Activated naive CD8-positive, alpha-beta T cell (primary cell): Measurements from ENCODE around the gene SP110.

Source experiments
- H3K27ac Mint-ChIP-seq: one replicate; pipeline ENCODE4 v1.8.0; 2021; ENCODE audit warnings: mixed read lengths
- H3K27me3 Mint-ChIP-seq: one replicate; pipeline ENCODE4 v1.8.0; 2021; ENCODE audit warnings: mixed read lengths
- H3K36me3 Mint-ChIP-seq: one replicate; pipeline ENCODE4 v1.8.0; 2021; ENCODE audit warnings: mixed read lengths
- H3K4me1 Mint-ChIP-seq: one replicate; pipeline ENCODE4 v1.8.0; 2021; ENCODE audit warnings: low read depth, mixed read lengths
- H3K4me3 Mint-ChIP-seq: one replicate; pipeline ENCODE4 v1.8.0; 2021; ENCODE audit warnings: mild to moderate bottlenecking, mixed read lengths
- H3K9me3 Mint-ChIP-seq: one replicate; pipeline ENCODE4 v1.8.0; 2021; ENCODE audit warnings: low read depth, mixed read lengths

The SP110 gene

DNA sequence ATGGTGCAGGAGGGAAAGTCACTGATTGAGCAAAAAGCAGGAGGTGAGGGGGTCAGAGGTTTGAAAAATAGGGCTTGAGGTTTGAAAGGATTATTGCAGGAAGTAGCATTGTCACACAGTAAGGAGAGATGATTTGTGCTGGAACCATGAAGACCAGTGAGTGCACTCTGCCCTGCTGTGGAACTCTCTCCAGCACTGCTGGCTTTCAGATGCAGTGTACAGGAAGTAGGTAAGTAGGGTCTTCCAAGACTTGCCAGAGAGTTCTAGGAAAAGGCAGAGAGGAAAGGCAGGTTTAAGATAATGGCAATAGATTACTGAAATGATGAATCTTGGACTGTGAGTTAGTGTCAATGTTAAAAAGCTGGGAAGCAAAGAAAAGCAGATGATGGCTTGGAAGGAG is 11.2 kb downstream of the SP110 start:
- peaks cover 27% of the 10 kb centered on the region for H3K36me3 Mint-ChIP-seq

DNA sequence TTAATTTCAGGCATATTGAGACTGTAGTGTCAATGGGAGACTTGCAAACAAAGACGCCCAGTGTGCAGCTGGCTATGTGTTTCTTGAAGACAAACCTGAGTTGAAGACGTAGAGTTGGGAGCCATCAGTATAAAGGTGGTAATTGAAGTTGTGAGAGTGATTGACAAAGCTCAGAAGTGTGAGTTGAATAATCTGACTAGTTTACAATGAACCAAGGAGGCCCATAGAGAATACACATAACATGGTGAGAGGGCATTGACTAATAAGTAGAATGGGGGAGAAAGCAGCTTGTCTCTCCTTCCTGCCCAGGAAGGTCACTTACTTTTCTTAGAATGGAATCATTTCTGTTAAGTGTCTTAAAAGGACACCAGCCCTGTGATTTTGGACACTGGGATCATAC is 14.1 kb downstream of the SP110 start:
- Mint-ChIP-seq H3K36me3 (peaks cover 28% of the 10 kb centered on the region), H3K27me3 (no peaks in the 10 kb centered on the region), H3K4me1 (peaks cover 14% of the 10 kb centered on the region), H3K4me3 (no peak overlapping the region), H3K9me3 (no peaks in the 10 kb centered on the region), H3K27ac (peak overlapping the region; percentile 41)

More for the DNA sequence above, 11.2 kb downstream of the SP110 start:
- Mint-ChIP-seq H3K27ac (no peak overlapping the region), H3K4me3 (no peak overlapping the region), H3K27me3 (no peaks in the 10 kb centered on the region), H3K9me3 (no peaks in the 10 kb centered on the region), H3K4me1 (peaks cover 15% of the 10 kb centered on the region)

DNA sequence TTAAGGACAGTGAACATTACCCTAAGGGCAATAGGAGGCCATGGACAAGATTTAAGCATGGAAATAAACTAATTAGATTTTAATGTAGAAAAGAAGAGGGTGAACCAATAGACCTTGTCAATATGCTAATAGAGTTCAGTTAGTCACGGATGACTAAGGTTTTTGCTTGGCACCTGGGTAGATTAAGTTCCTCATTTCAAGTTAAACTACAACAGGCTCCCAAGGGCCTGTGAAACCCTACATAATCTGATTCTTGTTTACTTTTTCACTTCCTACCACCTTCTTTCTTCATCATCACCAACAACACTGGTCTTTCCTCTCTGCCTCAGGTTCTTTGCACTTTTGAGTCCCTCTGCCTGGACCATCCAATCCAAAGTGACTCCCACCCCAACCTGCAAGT is 14.8 kb downstream of the SP110 start:
- Mint-ChIP-seq H3K4me3 (no peak overlapping the region), H3K4me1 (peaks cover 14% of the 10 kb centered on the region), H3K27ac (peak overlapping the region; percentile 41), H3K27me3 (no peaks in the 10 kb centered on the region), H3K36me3 (peaks cover 32% of the 10 kb centered on the region), H3K9me3 (no peaks in the 10 kb centered on the region)

DNA sequence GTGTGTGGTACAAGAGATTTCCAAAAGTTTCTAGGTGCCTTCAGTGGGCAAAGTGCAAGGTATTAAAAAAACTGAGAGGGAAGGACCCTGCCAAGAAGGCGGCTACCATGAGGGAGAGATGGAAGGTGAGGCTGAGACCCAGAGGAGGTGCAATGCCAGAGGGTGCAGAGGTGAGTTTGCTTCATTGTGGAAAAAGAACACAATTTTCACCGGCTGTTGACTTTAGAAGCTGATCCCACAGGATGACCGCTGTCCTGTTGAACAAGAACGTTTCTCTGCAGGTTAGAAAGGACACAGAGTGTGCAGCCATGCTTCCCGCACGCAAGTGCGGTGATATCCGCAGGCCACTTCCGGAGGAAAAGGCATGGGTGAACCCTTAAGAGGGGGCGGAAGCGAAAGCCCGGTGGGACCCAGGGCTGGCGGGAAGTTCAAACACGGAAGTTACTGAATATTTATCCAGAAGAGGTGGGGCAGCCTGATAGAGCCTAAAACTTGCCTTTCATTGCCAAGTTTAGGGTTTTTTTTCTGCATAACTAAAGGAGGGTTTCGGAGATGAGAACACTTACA is 16.6 kb downstream of the SP110 start:
- Mint-ChIP-seq H3K36me3 (peaks cover 40% of the 10 kb centered on the region), H3K4me3 (no peak overlapping the region), H3K4me1 (peaks cover 14% of the 10 kb centered on the region), H3K27me3 (no peaks in the 10 kb centered on the region), H3K9me3 (no peaks in the 10 kb centered on the region), H3K27ac (peak overlapping the region; percentile 78)

DNA sequence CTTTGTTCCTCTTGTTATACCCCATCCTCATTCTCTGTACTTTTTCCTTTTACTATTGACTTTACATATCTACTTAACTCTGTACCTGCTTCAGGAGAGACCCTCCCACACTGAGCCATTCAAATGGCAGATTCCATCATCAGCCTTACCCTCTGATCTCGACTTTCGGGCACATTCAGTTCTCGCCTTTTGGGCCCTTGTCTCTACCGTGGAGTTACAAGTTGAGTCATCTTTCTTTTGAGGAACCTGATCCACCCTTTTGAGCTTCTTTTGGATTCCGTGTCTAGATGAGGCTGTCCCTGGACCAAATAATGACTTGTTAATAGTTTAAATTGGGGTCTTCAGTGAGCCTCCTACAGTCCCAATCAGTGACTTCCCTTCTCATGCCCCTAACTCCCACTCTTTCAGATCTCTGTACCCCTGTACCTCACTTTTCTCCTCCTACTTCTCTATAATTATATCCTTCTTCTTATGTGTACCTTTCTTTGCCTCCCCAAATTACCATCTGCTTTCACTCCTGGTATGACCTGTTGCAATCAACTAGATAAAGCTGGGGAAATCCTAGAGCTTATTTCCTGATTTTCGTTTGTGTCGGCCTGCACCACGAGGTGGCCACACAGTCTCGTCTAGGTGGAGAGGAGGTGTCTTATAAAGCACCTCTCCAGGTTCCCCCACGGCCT is 17.2 kb downstream of the SP110 start:
- Mint-ChIP-seq H3K27me3 (no peaks in the 10 kb centered on the region), H3K36me3 (peaks cover 40% of the 10 kb centered on the region), H3K4me3 (no peak overlapping the region), H3K4me1 (peaks cover 14% of the 10 kb centered on the region), H3K27ac (peak overlapping the region; percentile 78), H3K9me3 (no peaks in the 10 kb centered on the region)

DNA sequence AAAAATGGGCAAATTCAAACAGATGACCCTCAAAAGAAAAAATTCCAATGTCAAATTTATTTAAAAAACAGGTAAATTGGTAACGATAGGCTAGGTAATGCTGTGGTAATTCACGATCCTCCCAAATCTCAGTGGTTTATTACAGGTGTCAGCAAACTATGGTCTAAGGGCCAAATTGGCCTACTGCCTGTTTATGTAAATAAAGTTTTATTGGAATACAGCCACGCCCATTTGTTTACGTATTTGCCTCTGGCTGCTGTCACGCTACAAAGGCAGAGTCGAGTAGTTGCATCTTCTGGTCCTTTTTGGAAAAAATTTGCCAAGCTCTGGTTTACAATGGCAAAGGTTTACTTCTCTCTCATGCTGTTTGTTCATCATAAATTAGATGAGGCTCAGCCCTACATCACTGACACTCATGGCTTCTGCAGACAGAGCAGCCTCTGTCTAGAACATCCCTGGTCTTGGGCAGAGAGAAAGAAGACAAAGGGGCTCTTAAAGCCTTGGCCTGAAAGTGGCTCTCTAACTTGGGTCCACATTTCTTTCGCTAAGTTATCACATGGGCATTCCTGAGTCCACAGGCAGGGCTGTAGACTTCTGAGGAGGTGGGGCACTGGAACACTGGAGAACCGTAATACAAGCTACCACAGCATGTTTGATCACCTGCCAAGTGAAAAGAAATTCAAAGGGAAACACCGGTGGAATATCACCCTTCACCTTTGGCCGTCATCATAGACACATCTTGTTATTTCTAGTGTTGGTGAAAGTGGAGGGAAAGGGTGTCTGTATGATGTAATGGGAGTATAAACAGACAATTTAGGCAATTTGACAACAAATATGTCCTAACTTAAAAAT is 34.8 kb downstream of the SP110 start:
- no peaks in the 10 kb centered on the region for H3K27me3 Mint-ChIP-seq
- H3K4me1 Mint-ChIP-seq = no peaks in the 10 kb centered on the region
- H3K36me3 Mint-ChIP-seq = peaks cover 46% of the 10 kb centered on the region
- H3K9me3 Mint-ChIP-seq = peaks cover 3% of the 10 kb centered on the region
- no peak overlapping the region for H3K4me3 Mint-ChIP-seq
- peak overlapping the region; percentile 41 for H3K27ac Mint-ChIP-seq

DNA sequence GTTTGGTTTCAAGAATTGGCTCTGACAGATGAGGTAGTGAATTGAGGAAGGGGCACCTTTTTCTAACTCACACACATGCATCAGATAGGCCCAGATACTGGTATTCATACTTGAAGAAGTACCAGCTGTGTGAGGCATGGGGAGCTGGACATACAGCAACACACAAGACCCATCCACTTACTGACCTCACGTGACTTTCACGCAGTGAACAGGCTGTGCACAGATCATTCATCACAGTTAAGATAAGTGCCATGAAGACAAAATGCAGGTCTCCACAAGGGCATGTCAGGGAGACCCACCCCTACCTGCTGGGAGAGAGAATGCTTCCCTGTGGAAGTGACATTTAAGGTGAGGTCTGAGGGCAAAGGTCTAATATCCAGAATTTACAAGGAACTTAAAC is 38.6 kb downstream of the SP110 start:
- Mint-ChIP-seq H3K36me3 (peaks cover 37% of the 10 kb centered on the region), H3K27me3 (no peaks in the 10 kb centered on the region), H3K9me3 (no peaks in the 10 kb centered on the region), H3K4me1 (no peaks in the 10 kb centered on the region), H3K27ac (peak overlapping the region; percentile 58), H3K4me3 (no peak overlapping the region)

DNA sequence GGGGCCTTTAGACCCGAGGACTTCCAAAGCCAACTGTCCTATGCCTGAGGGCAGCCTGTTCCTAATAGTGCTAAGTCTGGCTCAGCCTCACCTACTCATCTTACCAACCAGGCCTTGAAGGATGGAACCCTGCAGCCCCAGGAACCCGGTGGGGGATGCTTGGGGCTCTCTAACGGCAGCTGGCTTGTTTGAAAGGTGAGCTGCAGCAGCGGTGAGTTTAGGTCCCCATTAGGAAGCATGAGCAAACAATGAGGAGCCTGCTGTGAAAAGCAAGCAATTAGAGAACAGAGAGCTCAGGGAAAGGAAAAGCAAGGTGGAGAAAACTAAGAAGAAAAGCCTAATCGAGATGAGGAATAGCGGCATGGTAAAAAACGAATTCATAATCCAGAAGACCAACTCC is 39.9 kb downstream of the SP110 start:
- peaks cover 32% of the 10 kb centered on the region for H3K36me3 Mint-ChIP-seq
- H3K27me3 Mint-ChIP-seq = no peaks in the 10 kb centered on the region
- no peak overlapping the region for H3K27ac Mint-ChIP-seq
- no peaks in the 10 kb centered on the region for H3K9me3 Mint-ChIP-seq
- no peaks in the 10 kb centered on the region for H3K4me1 Mint-ChIP-seq
- no peak overlapping the region for H3K4me3 Mint-ChIP-seq

DNA sequence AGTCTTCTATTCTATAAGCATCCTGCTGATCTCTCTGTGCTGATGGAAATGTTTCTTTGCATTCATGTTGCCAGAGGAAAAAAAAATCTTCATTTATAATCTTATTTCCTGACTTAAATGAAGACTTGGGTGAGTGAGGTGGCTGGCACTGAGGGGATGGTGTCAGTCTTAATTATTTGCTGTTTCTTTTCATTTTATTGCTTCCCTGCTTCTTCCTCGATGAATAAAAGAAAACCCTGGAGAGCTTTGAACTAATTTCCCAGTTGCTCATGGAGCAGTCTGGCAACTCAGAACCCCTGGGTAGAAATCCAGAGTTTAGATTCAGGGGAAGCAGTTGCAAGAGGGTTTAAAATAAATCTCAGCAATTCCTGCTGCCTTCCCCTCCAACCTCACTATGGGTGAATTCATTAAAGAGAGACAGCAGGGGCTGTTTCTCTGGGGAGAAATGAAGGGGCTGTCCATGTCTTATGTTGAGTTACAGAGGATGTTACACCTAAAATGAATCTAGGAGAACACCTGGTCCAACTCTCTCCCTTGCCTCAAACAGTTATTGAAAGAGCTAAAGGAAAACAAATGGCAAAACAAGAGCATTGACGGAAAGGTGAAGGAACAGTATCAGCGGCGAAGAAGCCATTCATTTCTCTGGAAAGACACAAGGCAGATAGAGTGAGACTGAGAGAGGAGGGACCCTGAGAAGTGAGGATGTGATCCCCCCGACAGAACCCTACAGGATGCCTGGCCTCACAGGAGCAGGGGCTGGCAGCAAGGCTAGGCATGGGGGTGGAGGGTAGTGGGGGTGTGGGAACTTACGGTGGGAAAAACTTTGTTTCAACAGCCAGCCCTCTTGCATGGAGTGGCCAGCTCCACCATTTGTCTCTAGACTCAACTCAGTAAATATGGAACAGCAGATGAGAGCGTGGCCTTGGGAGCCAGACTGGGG is 41.0 kb downstream of the SP110 start:
- no peaks in the 10 kb centered on the region for H3K4me1 Mint-ChIP-seq
- no peak overlapping the region for H3K4me3 Mint-ChIP-seq
- H3K36me3 Mint-ChIP-seq = peaks cover 33% of the 10 kb centered on the region
- H3K9me3 Mint-ChIP-seq = no peaks in the 10 kb centered on the region
- no peak overlapping the region for H3K27ac Mint-ChIP-seq
- no peaks in the 10 kb centered on the region for H3K27me3 Mint-ChIP-seq

DNA sequence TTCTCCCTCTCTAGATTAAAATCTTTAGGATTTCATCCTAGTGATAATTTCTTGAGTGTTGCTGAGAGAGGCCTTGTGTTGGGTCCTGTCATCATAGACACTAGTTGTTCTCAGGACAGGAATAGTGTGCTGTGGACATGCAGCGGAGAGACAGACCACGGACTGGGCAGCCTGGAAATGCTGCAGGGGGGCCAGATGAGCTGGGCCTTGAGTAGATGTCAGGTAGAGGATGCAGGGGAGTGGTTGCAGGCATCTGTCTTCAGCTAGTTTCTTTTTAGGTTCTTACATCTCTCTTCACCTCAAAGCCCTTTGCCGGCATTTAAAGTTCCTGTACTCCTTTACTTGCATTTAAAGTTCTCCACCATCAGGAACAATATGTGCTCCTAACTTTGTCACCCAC is 42.8 kb downstream of the SP110 start:
- no peaks in the 10 kb centered on the region for H3K9me3 Mint-ChIP-seq
- no peak overlapping the region for H3K4me3 Mint-ChIP-seq
- no peaks in the 10 kb centered on the region for H3K4me1 Mint-ChIP-seq
- peaks cover 28% of the 10 kb centered on the region for H3K36me3 Mint-ChIP-seq
- H3K27me3 Mint-ChIP-seq = no peaks in the 10 kb centered on the region
- peak overlapping the region; percentile 36 for H3K27ac Mint-ChIP-seq

DNA sequence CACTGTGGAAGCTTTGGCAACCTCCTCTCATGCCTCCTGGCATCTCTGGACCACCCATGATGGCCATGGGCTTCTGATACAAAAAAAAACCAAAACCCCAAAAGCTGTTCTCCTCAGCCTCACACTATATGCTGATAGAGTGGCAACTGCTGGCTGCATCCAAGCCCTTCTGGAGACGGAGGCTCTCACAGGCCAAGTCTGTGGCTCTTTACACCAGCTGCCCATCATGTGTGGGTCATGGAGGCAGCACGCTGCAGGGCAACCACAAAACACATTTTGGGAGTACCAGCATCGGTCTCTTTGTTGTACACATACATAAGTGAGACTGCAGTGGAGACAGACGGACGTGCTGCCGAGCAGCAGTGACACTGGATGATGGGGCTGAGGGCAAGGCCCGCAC is 45.3 kb downstream of the SP110 start:
- H3K9me3 Mint-ChIP-seq = no peaks in the 10 kb centered on the region
- H3K27me3 Mint-ChIP-seq = no peaks in the 10 kb centered on the region
- peaks cover 24% of the 10 kb centered on the region for H3K36me3 Mint-ChIP-seq
- no peak overlapping the region for H3K27ac Mint-ChIP-seq
- peaks cover 11% of the 10 kb centered on the region for H3K4me1 Mint-ChIP-seq
- H3K4me3 Mint-ChIP-seq = no peak overlapping the region

DNA sequence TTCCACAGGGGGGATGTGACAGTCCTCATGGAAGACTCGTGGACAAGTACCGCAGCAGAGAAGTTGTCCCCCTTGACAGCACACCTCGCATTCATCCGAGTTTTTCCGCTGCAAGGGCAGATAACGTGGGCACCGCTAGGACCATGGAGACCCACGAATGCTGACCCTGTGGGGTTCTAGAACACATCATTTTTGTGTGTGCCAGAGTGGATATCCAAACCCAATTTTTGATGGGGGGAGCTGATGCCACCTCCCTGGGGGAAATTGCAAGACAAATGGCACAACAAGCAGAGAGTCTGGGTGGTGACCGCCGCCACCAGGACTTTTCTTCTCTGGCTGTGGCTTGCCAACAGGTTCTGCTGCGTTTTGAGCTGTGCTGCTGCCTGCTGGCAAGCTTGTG is 46.9 kb downstream of the SP110 start:
- Mint-ChIP-seq H3K4me3 (no peak overlapping the region), H3K27ac (no peak overlapping the region), H3K36me3 (peaks cover 26% of the 10 kb centered on the region), H3K9me3 (no peaks in the 10 kb centered on the region), H3K4me1 (peaks cover 12% of the 10 kb centered on the region), H3K27me3 (no peaks in the 10 kb centered on the region)

DNA sequence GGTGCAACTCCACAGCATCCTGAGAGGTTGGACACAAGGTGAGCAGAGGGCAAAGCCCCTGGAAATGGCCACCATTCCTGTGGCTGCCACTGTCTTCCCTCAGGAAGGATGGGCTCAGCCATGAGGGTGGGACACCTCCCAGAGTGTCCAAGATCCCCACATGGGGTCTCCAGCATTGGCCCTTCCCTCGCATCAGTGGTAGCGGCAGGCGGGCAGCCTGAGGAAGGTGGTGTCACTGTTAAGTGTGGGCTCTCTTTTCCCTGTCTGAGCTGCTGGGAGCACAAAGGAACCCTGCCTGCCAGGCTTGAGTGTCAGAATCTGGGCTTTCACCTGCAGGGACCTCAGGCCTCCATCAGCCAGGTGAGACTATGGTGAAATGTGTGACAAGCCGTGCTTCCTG is 47.6 kb downstream of the SP110 start:
- no peaks in the 10 kb centered on the region for H3K9me3 Mint-ChIP-seq
- H3K4me1 Mint-ChIP-seq = peaks cover 12% of the 10 kb centered on the region
- H3K36me3 Mint-ChIP-seq = peaks cover 27% of the 10 kb centered on the region
- peak overlapping the region; percentile 1 for H3K27ac Mint-ChIP-seq
- H3K4me3 Mint-ChIP-seq = no peak overlapping the region
- no peaks in the 10 kb centered on the region for H3K27me3 Mint-ChIP-seq

DNA sequence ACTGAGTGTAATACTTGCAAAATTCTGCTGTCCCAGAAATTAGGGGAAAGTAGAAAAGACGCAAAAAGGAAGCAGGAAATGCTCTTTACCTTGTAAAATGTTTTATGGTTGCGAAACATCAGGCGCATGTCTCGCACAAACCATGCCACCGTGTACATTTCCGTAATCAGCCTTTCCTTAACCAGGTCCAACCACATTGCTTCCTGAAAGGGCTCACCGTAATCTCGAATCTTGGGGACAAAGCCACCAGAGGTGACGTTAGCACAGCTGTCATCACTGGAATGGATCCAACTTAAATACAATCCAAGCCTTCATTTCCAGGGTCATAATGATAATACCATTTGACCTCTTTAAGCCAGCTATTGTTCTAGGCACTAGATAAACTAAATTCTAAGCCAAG is 49.3 kb downstream of the SP110 start:
- H3K9me3 Mint-ChIP-seq = no peaks in the 10 kb centered on the region
- H3K4me3 Mint-ChIP-seq = peak overlapping the region; percentile 10
- peaks cover 25% of the 10 kb centered on the region for H3K36me3 Mint-ChIP-seq
- H3K27me3 Mint-ChIP-seq = no peaks in the 10 kb centered on the region
- peak overlapping the region; percentile 75 for H3K27ac Mint-ChIP-seq
- H3K4me1 Mint-ChIP-seq = peaks cover 12% of the 10 kb centered on the region
